COLO829 (cell line): ENCODE data around the gene ADAMTS10.
"Not testable (repeated sequence)": the region's sequence is repeated elsewhere in the genome, so short reads cannot be mapped to it uniquely, and the experiment has no call there.

Experiments used
- DNase-seq: peaks from one replicate; pipeline ENCODE4 v3.0.0; 2012; ENCODE audit warnings: low spot score

Gene ADAMTS10

GRCh38 chr19:8626842-8627241 is 16.3 kb upstream of the ADAMTS10 start:
- no peak for DNase-seq

GRCh38 chr19:8622886-8623285 is 12.4 kb upstream of the ADAMTS10 start:
- DNase-seq = not testable (repeated sequence)

DNA sequence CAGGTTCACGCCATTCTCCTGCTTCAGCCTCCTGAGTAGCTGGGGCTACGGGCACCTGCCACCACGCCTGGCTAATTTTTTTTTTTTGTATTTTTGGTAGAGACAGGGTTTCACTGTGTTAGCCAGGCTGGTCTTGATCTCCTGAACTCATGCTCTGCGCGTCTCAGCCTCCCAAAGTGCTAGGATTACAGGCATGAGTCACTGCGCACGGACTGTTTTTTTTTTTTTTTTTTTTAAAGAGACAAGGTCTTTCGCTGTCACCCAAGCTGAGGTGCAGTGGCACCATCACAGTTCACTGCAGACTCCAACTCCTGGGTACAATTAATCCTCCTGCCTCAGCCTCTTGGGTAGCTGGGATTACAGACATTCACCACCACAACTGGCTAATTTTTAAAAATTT is 8.2 kb upstream of the ADAMTS10 start:
- DNase-seq = no peak

DNA sequence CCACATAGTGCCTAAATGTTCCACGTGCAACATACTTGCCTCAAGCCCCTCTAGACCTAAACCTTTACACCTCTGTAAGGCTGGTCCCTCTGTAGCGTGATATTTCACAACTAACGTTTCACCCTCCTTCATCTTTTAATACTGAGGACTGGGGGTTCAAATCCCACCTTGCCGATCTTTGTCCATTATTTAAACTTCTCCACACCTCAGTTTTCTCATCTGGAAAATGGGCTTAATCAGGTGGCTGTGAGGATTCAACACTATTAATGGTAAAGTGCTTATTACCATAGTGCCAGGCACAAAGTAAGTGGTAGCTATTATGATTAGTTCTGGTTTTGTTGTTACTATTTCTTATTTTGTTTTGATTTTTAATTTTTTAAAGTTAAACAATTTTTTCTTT is 7.5 kb upstream of the ADAMTS10 start:
- DNase-seq = no peak

- DNase-seq = not testable (repeated sequence)
Observed at GRCh38 chr19:8617325-8617724, 6.8 kb upstream of the ADAMTS10 start.

DNA sequence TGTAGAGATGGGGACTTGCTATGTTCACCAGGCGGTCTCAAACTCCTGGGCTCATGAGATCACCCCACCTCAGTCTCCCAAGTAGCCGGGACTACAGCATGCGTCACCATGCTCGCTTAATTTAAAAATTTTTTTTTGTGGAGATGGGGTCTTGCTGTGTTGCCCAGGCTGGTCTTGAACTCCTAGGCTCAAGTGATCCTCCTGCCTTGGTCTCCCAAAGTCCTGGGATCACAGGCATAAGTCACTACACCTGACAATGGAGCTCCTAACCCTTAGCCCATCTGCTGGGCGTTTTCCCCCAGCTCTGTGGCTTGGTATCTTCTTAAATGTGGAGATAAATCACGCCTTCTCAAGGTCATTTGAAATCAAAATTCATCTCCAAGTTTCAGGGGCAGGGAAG is 6.3 kb upstream of the ADAMTS10 start:
- no peak for DNase-seq

GRCh38 chr19:8615813-8616596 is 5.5 kb upstream of the ADAMTS10 start:
- DNase-seq = peak; percentile 75

DNA sequence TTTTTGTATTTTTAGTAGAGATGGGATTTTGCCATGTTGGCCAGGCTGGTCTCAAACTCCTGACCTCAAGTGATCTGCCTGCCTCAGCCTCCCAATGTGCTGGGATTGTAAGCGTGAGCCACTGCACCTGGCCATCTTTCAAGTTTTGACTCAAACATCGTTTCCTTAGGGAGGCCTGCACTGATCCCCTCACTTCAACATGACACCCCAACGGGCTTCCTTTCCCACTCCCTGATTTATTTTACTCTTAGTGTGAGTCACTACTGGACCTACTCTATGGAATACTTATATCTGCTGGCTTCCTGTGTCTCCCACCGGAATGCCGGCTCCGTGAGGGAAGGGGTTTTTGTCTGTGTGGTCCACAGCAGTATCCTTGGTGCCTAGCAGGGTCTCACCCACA is 4.5 kb upstream of the ADAMTS10 start:
- DNase-seq = no peak

- no peak for DNase-seq
Observed at GRCh38 chr19:8614455-8614854, 3.9 kb upstream of the ADAMTS10 start.

DNA sequence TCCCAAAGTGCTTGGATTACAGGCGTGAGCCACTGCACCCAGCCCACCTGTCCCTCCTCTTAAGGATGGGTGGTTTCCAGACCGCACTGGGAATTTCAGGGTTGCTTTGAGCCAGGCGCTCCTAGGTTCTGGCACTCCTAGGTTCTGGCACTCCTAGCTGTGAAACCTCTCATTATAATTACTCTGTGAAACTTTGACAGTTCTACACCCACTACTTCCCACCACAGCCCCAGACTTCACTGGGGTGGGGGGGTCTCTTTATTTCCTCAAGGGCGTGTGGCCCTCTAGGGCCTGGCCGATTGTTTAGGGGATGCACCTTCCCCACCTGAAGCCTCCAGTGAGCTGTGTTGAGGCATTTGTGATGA is 2.3 kb upstream of the ADAMTS10 start:
- DNase-seq = no peak

DNA sequence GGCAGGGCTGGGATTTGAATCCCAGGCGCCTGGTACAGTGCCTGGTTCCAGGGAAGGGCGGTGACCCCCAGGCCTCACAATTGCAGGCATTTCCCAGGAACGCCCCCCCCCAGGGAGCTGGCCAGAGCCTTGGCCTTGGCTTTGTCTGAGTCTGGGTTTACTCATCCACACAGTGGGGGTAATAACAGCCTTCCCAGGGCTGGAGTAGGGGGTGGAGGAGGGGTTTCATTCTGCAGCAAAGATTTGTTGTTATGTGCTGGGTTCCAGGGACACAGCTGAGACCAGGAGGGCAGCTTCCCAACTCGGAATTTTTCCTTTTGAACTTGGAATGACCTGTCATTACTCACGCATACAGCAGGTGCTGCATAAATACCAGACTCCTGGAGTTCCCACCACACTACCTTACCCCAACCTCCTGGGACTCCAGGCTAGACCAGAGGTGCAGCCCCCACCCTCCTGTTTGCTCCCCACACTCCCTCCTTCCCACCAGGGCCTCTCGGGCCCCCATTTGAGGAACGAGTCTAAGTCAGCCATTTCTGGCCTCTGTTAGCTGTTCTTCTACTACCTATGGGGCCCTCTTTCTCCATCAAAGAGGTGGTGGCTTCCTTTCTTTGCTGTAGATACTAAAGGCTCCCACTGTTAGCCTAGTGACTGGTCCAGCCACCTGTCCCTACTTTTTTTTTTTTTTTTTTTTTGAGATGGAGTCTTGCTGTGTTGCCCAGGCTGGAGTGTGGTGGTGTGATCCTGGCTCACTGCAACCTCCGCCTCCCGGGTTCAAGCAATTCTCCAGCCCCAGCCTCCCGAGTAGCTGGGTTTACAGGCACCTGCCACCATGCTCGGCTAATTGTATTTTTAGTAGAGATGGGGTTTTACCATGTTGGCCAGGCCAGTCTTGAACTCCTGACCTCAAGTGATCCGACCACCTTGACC is 1.6 kb upstream of the ADAMTS10 start:
- DNase-seq = no peak

GRCh38 chr19:8611391-8611876 is 919 bp upstream of the ADAMTS10 start:
- no peak for DNase-seq

GRCh38 chr19:8610936-8611300 is 403 bp upstream of the ADAMTS10 start:
- no peak for DNase-seq

GRCh38 chr19:8609279-8610040 is 1.1 kb downstream of the ADAMTS10 start:
- DNase-seq = no peak

DNA sequence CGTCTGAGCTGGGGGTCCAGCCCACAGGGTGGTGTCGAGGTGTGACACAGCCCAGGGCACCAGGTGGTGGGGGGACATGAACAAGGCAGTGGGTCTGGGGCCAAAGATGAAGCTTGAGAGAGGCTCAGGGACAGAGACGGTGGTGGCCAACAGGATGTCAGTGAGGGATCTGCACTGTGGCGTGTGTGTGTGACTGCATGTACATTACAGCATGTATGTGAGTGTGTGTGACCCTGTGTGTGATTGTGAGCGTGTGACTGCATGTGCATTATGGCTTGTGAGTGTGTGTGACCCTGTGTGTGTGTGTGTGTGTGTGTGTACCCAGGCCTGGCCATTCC is 1.6 kb downstream of the ADAMTS10 start:
- no peak for DNase-seq

DNA sequence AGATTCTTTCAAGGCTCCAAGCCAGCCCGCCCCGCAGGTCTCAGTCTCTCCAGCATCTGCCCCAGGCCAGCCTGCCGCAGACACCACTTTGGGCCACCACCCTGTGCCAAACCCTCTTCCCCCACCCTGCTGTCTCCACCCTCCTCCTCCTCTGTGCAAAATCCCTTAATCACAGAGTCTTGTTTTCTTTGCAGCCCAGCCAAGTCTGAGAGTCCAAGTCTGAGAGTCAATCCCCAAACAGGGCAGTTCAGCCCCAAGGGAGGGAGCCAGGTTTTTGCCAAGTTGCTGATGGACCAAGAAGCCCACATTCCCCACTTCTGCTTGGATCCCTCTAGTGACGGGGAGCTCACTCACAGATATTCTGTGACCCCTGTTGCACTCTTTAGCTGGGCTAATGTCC is 3.1 kb downstream of the ADAMTS10 start:
- DNase-seq = no peak

GRCh38 chr19:8605514-8605913 is 5.0 kb downstream of the ADAMTS10 start:
- no peak for DNase-seq

- DNase-seq = no peak
Observed at GRCh38 chr19:8601796-8602195, 8.7 kb downstream of the ADAMTS10 start.

DNA sequence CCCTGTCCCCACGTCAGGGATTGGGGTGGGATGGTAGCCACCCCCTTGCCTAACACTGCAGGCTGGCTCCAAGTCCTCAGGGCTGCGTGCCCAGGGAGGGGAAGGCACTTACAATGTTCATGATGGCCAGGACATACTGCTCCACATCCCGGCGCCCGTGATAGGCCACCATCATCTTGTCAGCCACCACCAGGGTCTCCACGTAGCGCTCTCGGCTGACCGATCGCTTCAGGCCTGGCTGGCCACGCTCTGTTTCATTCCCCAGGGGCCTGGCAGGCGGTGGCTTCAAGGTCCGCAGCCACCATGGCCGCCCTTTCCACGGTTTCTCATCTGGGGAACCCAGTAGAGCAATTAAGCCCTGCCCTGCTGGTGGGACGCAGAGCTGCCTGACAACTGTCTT is 9.7 kb downstream of the ADAMTS10 start:
- no peak for DNase-seq

DNA sequence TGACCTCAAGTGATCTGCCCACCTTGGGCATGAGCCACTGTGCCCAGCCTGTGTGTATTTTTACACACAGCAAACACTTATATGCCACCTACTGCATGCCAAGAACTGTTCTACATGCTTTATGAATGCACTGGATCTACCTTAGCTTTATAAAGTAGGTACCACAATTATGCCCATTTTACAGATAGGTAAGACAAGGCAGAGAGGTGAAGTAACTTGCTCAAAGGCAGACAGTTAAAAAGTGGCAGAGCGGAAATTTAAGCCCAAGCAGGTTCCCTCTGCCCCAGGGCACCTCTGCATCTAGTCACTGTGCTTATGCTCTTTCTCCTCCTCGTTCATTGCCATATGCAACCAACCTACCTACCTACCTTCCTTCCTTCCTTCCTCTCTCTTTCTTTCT is 10.5 kb downstream of the ADAMTS10 start:
- DNase-seq = no peak

GRCh38 chr19:8596168-8596567 is 14.3 kb downstream of the ADAMTS10 start:
- DNase-seq = no peak

DNA sequence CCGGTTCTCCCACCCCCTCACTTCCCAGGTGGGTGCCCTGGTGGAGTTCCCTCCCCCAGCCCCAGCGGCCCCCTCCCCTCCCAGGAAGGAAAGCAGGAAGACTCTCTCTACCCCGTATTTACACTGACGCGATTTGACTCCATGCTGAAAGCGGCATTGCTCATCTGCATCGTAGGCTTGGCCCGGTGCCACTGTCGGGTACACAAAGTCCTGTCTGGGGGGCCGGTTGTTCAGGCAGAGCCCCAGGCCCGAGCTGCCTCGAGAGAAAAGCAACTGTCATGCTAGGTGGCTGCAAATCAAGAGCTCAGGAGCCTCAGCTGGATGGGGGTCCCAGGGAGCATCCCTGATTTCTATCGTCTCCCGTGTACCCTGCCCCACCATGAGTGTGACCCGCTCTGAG is 14.9 kb downstream of the ADAMTS10 start:
- no peak for DNase-seq

DNA sequence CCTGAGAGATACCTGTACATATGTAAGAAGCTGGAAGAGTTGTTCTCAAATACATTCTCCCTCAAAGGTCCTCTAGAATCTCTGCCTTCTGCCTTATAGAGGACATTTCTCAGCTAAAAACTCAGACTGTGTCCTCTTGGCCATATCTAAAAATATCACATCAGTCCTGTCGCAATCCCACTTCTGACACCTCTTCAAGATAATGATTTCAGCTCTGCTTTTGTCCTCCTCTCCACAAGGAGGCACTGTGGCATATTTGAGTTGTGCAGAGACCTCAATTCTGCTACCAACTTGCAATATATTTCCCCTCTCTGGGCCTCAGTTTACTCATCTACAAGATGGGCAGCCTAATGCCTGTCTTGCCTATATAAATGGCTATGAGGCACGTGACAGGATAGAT is 16.6 kb downstream of the ADAMTS10 start:
- no peak for DNase-seq
